ENCODE data around the gene AGAP2.
"Not testable (repeated sequence)": the region's sequence is repeated elsewhere in the genome, so short reads cannot be mapped to it uniquely, and the experiment has no call there.

DNA sequence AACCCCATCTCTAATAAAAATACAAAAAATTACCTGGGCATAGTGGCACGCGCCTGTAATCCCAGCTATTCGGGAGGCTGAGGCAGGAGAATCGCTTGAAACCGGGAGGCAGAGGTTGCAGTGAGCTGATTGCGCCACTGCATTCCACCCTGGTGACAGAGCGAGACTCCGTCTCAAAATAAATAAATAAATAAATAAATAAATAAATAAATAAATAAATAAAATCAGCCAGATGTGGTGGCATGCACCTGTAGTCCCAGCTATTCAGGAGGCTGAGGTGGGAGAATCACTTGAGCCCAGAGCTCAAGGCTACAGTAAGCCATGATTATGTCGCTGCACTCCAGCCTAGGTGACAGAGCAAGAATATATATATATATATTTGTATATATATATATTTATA, 60.6 kb downstream of the AGAP2 start:
- TF ChIP-seq, protein P1, sequence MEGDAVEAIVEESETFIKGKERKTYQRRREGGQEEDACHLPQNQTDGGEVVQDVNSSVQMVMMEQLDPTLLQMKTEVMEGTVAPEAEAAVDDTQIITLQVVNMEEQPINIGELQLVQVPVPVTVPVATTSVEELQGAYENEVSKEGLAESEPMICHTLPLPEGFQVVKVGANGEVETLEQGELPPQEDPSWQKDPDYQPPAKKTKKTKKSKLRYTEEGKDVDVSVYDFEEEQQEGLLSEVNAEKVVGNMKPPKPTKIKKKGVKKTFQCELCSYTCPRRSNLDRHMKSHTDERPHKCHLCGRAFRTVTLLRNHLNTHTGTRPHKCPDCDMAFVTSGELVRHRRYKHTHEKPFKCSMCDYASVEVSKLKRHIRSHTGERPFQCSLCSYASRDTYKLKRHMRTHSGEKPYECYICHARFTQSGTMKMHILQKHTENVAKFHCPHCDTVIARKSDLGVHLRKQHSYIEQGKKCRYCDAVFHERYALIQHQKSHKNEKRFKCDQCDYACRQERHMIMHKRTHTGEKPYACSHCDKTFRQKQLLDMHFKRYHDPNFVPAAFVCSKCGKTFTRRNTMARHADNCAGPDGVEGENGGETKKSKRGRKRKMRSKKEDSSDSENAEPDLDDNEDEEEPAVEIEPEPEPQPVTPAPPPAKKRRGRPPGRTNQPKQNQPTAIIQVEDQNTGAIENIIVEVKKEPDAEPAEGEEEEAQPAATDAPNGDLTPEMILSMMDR (CRISPR knock-in tag; IDR thresholded peaks at IDR 0.05): not testable (repeated sequence)
- TF ChIP-seq ATF7 (IDR thresholded peaks at IDR 0.05); ATF7 (CRISPR knock-in tag; IDR thresholded peaks at IDR 0.05); POLR2A (IDR thresholded peaks at IDR 0.05; ENCODE audit: insufficient read depth in 1 of 2, low read depth in 2 of 2, low read length in 2 of 2); TAF1 (CRISPR knock-in tag; IDR thresholded peaks at IDR 0.05); SETDB1 (CRISPR knock-in tag; IDR thresholded peaks at IDR 0.05; ENCODE audit: borderline replicate concordance); ATAD3A (CRISPR knock-in tag; IDR thresholded peaks at IDR 0.05); POLR2AphosphoS5 (IDR thresholded peaks at IDR 0.05; ENCODE audit: low read depth, low read length); RBFOX2 (IDR thresholded peaks at IDR 0.05; ENCODE audit: low read depth, low read length); SP4 (CRISPR knock-in tag; IDR thresholded peaks at IDR 0.05); EZH2 (conservative IDR thresholded peaks at IDR 0.05; ENCODE audit: low read depth, low read length); JUND (CRISPR knock-in tag; IDR thresholded peaks at IDR 0.05): not testable (repeated sequence)
- TF ChIP-seq, protein P2, sequence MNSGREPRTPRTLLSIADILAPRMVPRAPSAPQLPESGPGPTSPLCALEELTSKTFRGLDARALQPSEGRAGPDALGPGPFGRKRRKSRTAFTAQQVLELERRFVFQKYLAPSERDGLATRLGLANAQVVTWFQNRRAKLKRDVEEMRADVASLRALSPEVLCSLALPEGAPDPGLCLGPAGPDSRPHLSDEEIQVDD (CRISPR knock-in tag; IDR thresholded peaks at IDR 0.05; ENCODE audit: borderline replicate concordance): not testable (repeated sequence)
- TF ChIP-seq, protein P3, sequence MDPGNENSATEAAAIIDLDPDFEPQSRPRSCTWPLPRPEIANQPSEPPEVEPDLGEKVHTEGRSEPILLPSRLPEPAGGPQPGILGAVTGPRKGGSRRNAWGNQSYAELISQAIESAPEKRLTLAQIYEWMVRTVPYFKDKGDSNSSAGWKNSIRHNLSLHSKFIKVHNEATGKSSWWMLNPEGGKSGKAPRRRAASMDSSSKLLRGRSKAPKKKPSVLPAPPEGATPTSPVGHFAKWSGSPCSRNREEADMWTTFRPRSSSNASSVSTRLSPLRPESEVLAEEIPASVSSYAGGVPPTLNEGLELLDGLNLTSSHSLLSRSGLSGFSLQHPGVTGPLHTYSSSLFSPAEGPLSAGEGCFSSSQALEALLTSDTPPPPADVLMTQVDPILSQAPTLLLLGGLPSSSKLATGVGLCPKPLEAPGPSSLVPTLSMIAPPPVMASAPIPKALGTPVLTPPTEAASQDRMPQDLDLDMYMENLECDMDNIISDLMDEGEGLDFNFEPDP (CRISPR knock-in tag; conservative IDR thresholded peaks at IDR 0.05): not testable (repeated sequence)
